NCI-H2107 (cell line): Measurements from ENCODE around the gene RNF227.

Source experiments
- DNase-seq: peaks from one replicate; lab custom pipeline; 2025; lab: John Stamatoyannopoulos, UW

RNF227 gene

DNA sequence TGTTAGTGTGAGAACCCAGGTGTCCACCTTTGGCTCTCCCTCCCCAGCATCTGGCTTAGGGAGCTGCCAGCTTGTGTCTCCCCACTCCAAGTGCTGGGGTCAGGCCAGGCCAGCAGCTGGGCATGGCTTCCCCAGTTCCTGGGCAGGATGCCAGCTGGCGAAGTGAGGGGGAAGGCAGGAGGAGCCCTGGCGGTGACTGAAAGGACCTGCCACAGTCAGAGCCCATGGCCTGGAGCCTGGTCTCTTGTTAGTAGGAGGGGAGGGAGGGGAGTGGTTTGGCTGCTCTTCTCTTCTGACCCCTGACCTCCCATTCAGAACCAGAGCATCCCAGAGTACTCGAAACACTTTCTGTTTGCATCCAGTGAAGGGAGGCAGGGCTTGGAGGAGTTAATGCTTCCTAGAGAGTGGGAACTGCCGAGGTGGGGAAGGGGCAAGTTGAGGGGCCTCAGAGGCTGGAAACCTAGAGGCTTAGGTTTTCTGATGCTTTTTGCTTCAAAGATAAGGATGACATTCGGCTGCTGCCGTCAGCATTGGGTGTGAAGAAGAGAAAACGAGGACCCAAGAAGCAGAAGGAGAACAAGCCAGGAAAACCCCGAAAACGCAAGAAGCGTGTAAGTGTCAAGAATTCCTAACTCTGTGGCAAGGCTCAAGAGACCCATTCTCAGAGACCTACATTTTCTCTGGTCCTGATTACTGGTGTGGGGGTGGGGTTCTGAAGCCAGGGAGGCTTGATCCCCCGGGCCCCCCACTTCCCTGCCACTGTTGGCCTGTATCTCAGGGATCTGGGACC, 26.7 kb downstream of the RNF227 start:
- peak; percentile 51 for DNase-seq

DNA sequence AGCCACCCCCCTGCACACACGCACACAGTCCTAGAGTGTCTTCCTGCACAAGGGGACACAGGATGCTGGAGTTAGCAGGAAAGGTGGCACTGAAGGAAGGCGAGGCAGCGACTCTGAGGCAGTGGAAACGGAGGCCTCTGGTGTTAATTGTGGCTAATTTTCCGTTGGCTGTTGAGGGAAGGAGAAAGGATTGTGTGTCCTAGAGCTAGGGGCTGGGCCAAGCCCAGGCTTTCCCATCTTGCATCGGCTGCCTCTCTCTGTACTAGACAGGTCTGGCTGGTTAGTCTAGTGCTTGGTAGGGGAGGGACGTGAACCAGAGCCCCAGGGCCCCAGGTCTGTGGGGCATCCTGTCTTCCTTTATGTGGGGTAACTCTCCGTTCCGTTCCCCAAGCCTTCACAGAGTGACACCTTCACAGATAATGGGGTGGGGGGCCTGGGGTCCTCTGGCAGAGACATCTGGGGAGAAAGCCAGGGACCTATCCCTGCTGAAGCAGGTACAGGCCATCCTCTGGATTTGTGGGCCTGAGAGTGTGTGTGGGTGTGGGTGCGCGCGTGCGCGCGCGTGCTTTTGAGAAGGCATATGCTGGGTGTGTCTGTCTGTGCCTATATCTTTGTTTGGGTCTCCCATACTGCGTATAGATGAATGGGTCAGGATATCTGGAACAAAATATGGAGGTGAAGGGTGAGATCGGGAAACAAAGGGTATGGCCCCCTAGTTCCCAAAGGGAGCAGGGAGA, 27.7 kb downstream of the RNF227 start, which contains the start of gene CHD3:
Gene CHD3 (plus strand): TSS at position 606 of the 737 bp plus-strand sequence. CDS start 212 bp downstream, outside the sequence.
- DNase-seq: no peak

- DNase-seq: peak; percentile 85
Observed at GRCh38 chr17:7887482-7888183, 28.5 kb downstream of the RNF227 start.

DNA sequence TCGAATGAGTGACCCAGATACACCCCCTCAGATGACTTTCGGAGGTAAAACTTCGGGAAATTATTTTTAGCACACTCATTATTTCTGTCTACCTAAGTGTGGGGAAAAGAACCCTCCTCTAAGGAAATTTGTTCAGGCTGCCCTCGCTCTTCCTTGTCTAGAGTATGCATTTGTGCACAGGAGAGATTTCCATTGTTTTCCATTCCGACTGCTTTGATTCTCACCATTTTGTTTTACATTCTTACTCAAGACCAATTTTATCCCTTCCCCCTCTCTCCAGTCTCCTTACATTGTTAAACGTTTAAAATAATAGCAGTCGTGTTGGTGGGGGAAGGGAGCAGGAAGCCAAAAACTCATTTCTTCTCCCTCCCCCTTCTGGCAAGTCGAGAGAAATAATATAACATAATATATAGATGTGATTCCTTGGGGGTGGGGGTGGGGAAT, 29.0 kb downstream of the RNF227 start:
- no peak for DNase-seq

GRCh38 chr17:7886227-7887037, 29.7 kb downstream of the RNF227 start:
- no peak for DNase-seq

DNA sequence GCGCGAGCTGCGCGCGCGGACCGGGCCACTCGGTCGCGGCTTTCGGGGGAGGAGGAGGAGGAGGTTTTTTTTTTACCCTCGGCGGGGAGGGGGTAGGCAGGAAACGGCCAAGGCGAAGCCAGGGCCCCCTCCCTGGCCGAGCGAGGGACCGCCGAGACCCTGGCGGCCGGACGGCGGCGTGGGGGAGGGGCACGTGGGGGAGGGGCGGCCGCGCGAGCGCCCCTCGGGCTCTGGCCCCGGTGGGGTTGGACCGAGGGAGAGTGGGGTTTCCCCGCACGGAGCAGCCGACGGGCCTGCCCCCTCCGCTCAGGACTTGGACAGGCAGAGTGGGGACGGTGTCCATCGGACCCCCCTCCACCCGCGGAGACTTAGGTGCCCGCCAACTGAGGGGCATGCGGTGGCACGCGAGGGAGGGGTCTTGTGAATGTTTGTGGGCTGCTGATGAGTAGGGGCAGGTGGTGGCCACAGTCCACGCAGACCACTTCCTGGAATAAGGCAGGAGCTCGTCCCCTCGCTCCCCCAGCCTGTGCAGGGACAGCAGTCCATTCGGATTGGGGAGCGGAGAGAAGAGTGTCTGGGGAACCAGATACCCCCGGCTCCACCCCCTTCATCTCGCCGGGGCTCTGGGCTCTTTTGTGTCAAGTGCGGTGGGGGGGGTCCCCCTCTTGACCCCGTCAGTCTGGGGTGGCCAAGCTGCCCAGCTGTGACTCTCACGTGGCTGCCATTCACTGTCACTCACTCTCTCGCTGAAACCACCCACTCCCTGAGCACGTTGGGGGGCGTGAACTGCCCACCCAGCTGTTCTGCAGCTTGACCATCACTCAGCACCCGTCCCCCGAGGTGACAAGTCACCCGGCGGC, 30.5 kb downstream of the RNF227 start:
- no peak for DNase-seq

- DNase-seq: no peak
Observed at GRCh38 chr17:7884581-7885366, 31.3 kb downstream of the RNF227 start.

- no peak for DNase-seq
Observed at GRCh38 chr17:7883781-7884386, 32.2 kb downstream of the RNF227 start.

DNA sequence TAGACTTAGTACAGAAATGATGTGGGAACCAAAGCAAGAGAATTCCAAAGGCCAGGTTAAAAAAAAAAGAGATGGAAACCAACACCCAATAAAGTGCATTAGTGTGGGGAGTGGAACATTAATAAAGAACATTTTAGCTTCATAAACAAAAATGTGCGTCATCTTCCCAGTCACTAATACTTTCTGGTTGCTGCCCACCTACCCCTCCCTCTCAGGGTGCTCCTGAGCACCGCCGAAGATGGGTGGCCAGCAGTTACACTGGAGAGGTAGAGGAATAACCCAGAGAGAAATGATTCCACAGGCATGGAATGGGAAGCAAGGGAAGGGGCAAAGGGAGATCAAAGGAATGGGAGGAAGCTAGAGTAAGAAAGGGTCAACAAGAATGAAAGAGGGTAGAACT, 33.5 kb downstream of the RNF227 start:
- no peak for DNase-seq

DNA sequence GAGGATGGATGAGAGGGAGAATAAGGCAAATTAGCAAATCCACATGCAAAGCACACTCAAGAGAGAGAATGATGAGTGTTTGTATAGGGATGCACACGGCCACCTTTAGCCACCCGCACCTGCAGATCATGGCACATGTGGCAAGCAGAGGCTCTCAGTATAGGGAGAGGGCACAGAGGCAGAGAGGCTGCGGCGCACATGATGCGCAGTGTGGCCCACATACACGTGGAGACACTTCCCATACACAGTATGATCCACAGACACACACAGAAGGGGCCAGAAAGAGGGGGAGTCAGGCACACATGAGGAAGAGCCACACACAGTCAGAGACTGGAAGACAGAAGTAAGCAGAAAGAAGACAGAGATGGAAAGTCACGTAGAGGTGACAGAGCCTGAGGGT, 34.0 kb downstream of the RNF227 start:
- DNase-seq: no peak

GRCh38 chr17:7881276-7882054, 34.6 kb downstream of the RNF227 start:
- no peak for DNase-seq

DNA sequence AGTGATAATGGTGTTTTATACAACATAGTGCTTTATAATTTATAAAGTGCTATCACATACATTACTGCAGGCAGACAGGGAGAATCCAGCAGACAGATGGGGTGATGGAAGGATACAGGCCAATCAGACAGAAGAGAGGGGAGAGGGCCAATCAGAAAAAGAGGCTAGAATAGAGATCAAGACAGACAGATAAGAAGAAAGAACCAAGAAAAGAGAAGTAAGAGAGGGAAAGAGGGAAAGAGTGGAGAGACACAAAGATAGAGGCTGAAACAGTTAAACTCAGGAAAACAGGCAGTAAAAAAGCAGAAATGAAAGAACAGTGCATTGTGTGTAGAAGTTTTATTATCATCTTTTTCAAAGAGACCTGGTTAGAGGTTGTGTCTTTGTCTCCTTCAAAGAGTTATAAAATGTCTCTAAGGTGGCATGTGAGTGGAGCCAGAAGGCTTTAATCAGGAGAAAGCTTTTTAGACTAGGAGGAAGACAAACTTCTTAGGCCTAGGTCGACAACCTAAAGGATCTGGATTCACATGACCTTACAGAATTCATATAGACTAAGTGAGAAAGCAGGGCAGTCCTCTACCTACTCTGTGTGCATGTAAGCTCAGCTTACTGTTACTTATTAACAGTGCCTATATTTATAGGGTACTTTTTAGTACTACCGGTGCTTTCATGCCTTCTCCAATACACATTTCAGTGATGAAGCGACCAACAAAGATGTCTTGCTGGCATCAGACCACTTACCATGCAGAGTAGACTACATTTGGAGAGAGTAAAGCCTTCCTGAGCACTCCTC, 35.8 kb downstream of the RNF227 start:
- DNase-seq: no peak

DNA sequence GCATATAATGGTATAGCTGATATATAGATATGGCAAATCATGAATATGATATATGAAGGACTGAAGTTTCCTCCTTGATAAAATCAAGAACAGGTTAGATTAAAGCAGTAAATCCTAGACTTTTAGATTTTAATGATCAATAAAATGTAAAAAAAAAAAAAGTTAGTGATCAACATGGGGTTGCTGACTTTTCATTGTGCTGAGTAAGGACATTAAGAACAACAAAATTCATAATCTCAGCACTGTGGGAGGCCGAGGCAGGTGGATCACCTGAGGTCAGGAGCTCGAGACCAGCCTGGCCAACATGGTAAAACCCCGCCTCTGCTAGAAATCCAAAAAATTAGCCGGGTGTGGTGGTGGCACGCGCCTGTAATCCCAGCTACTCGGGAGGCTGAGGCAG, 37.9 kb downstream of the RNF227 start:
- no peak for DNase-seq

GRCh38 chr17:7875804-7876370, 40.2 kb downstream of the RNF227 start:
- DNase-seq: no peak

GRCh38 chr17:7873051-7873450, 43.0 kb downstream of the RNF227 start:
- no peak for DNase-seq

- no peak for DNase-seq
Observed at GRCh38 chr17:7867881-7868329, 48.2 kb downstream of the RNF227 start.

DNA sequence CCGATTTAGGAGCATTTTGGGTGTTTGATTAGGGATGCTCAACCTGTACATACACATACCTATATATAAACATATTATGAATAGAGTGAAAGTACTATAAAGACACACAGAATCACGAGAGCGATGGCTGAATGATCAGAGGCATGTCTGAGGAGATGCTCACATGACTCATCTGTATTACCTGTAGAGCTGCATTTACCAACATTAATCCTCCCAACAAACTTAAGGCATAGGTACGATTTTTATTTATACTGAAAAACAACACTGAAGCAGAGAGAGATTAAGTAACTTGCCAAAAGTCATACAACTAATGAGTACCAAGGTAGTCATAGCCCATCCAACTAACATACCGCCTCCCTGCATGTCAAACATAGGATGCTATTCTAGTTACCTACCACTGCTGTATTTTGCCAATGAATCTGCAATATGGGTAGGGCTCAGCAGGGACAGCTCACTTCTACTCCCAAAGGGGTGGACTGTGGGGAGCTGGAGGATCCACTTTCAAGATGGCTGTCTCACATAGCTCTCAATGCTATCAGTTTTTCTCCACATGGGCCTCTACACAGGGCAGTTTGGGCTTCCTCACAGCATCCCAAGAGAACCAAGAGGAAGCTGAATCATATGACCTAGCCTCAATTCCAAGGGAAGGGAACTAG, 51.0 kb downstream of the RNF227 start:
- no peak for DNase-seq
